Esophagus squamous epithelium (tissue), 4 donors: Measurements from ENCODE around the gene WNT7B.
A peak's percentile ranks its signal among the peaks of the same experiment; 100 is the strongest.

Experiments
- CTCF ChIP-seq, 6 experiments: fragments of 450-650 bp in 4 of 6; fragments of 200-600 bp in 2 of 6; sonication (generic) in 2 of 6; IDR thresholded peaks; one replicate each; pipeline ENCODE4 v1.5.1; 2016 to 2019; ENCODE audit warnings: antibody characterized with exemption in 6 of 6, mild to moderate bottlenecking in 4 of 6, moderate library complexity in 4 of 6
- POLR2A ChIP-seq, 4 donors: fragments of 450-650 bp; IDR thresholded peaks; one replicate each; pipeline ENCODE4 v1.6.1; 2017; ENCODE audit warnings: antibody characterized with exemption in 4 of 4, mild to moderate bottlenecking in 4 of 4, moderate library complexity in 3 of 4

GRCh38 chr22:45977003-45977411, at the start of gene WNT7B:
- TF ChIP-seq POLR2A (IDR thresholded peaks at IDR 0.05) (peak in 3 of 4 donors; percentile 55 to 75 (median 61)), CTCF (IDR thresholded peaks at IDR 0.05) (no peak)
